Measurements from ENCODE around the gene LRRN4.

Gene LRRN4

GRCh38 chr20:6028818-6029217, 25.0 kb downstream of the LRRN4 start:
- DNase-seq (ENCODE audit: low read depth): no peak
- H3K4me3 ChIP-seq (ENCODE audit: control insufficient read depth, low read depth, low read length): no peak overlapping the region
- TF ChIP-seq, protein P1, sequence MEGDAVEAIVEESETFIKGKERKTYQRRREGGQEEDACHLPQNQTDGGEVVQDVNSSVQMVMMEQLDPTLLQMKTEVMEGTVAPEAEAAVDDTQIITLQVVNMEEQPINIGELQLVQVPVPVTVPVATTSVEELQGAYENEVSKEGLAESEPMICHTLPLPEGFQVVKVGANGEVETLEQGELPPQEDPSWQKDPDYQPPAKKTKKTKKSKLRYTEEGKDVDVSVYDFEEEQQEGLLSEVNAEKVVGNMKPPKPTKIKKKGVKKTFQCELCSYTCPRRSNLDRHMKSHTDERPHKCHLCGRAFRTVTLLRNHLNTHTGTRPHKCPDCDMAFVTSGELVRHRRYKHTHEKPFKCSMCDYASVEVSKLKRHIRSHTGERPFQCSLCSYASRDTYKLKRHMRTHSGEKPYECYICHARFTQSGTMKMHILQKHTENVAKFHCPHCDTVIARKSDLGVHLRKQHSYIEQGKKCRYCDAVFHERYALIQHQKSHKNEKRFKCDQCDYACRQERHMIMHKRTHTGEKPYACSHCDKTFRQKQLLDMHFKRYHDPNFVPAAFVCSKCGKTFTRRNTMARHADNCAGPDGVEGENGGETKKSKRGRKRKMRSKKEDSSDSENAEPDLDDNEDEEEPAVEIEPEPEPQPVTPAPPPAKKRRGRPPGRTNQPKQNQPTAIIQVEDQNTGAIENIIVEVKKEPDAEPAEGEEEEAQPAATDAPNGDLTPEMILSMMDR (IDR thresholded peaks at IDR 0.05; ENCODE audit: control insufficient read depth, insufficient read depth, low read depth, low read length, missing control alignments): no peak

- no peak overlapping the region for H3K4me3 ChIP-seq (ENCODE audit: control insufficient read depth, low read depth, low read length)
- TF ChIP-seq, protein P1 (IDR thresholded peaks at IDR 0.05; ENCODE audit: control insufficient read depth, insufficient read depth, low read depth, low read length, missing control alignments): no peak
- no peak for DNase-seq (ENCODE audit: low read depth)
Observed at GRCh38 chr20:6026051-6026450, 27.8 kb downstream of the LRRN4 start.

GRCh38 chr20:6024768-6025167, 29.1 kb downstream of the LRRN4 start:
- TF ChIP-seq, protein P1 (IDR thresholded peaks at IDR 0.05; ENCODE audit: control insufficient read depth, insufficient read depth, low read depth, low read length, missing control alignments): no peak
- no peak for DNase-seq (ENCODE audit: low read depth)
- H3K4me3 ChIP-seq (ENCODE audit: control insufficient read depth, low read depth, low read length): no peak overlapping the region

DNA sequence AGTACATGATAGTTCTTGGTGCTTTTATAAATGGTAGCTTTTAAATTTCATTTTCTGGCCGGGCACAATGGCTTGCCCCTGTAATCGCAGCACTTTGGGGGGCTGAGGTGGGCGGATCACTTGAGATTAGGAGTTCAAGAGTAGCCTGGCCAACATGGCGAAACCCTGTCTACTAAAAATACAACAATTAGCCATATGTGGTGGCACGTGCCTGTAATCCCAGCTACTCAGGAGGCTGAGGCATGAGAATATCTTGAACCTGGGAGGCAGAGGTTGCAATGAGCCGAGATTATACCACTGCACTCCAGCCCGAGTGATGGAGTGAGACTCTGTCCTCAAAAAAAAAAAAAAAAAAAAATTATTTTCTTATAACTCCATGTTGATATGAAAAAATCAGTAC, 36.0 kb downstream of the LRRN4 start:
- TF ChIP-seq, protein P1 (IDR thresholded peaks at IDR 0.05; ENCODE audit: control insufficient read depth, insufficient read depth, low read depth, low read length, missing control alignments): no peak
- no peak for DNase-seq (ENCODE audit: low read depth)
- no peak overlapping the region for H3K4me3 ChIP-seq (ENCODE audit: control insufficient read depth, low read depth, low read length)

DNA sequence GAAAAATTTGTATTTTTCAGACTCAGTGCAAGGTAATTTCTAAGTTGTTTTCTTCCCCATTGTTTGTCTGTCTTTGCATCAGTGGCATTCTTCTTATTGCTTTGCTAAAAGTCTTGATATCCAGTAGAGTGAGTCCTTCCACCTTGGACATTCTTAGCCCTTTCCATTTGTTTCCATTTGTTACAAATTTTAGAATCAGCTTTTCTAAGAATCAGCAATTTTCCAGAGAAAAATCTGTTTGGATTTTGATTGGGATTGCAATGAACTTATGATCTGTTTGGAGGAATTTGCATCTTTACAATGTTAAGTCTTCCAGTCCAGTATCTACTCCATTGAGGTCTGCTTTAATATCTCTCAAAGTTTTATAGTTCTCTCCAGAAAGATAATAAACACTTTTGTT, 36.4 kb downstream of the LRRN4 start:
- TF ChIP-seq, protein P1 (IDR thresholded peaks at IDR 0.05; ENCODE audit: control insufficient read depth, insufficient read depth, low read depth, low read length, missing control alignments): no peak
- no peak for DNase-seq (ENCODE audit: low read depth)
- no peak overlapping the region for H3K4me3 ChIP-seq (ENCODE audit: control insufficient read depth, low read depth, low read length)

GRCh38 chr20:6014957-6015356, 38.9 kb downstream of the LRRN4 start:
- TF ChIP-seq, protein P1 (IDR thresholded peaks at IDR 0.05; ENCODE audit: control insufficient read depth, insufficient read depth, low read depth, low read length, missing control alignments): no peak
- DNase-seq (ENCODE audit: low read depth): no peak
- H3K4me3 ChIP-seq (ENCODE audit: control insufficient read depth, low read depth, low read length): no peak overlapping the region

DNA sequence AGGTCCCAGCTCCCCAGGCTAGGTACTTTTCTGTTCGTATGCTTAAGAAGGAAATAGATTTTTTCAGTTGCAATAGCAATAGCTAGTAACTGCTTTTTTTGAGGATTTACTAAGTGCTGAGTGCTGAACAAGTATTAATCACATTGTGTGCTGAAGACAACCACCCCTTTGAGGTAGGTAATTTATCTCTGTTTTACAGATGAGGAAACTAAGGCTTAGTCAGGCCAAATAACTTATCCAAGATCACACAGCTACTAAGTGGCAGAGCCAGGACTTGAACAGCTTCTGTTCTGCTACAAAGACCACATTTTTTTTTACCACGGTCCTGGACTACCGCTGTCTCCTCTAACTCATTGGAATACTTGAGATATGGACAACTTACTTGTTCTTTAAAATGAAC, 39.8 kb downstream of the LRRN4 start:
- TF ChIP-seq, protein P1 (IDR thresholded peaks at IDR 0.05; ENCODE audit: control insufficient read depth, insufficient read depth, low read depth, low read length, missing control alignments): no peak
- no peak for DNase-seq (ENCODE audit: low read depth)
- no peak overlapping the region for H3K4me3 ChIP-seq (ENCODE audit: control insufficient read depth, low read depth, low read length)
